HFFc6 (cell line): Measurements from ENCODE around the gene KRT8. TPM values are rescaled to one million over a fixed set of nuclear protein-coding genes. Genes with fewer than 3 reads are reported as not detected.
A peak's percentile ranks its signal among the peaks of the same experiment; 100 is the strongest.

Source experiments
- DNase-seq: peaks from one replicate; pipeline ENCODE4 v3.0.0-alpha.2; 2018
- H3K27ac Mint-ChIP-seq: 2 replicates; pipeline ENCODE4 v1.8.0; 2020; ENCODE audit warnings: mild to moderate bottlenecking, mixed read lengths
- H3K27me3 Mint-ChIP-seq: 2 replicates; pipeline ENCODE4 v1.8.0; 2021; ENCODE audit warnings: mild to moderate bottlenecking, moderate library complexity, mixed read lengths; ENCODE audit not compliant: insufficient read depth
- H3K36me3 Mint-ChIP-seq: 2 replicates; pipeline ENCODE4 v1.8.0; 2021; ENCODE audit warnings: low read depth, mixed read lengths
- H3K4me1 Mint-ChIP-seq: 2 replicates; pipeline ENCODE4 v1.8.0; 2020; ENCODE audit warnings: low read depth, mixed read lengths
- H3K4me3 Mint-ChIP-seq: 2 replicates; pipeline ENCODE4 v1.8.0; 2020; ENCODE audit warnings: mild to moderate bottlenecking, moderate library complexity, mixed read lengths
- H3K9me3 Mint-ChIP-seq: 2 replicates; pipeline ENCODE4 v1.8.0; 2020; ENCODE audit warnings: mild to moderate bottlenecking, mixed read lengths
- total RNA-seq, 6 experiments: library from RNA; stranded (reverse); fragmentation: NEBNext Ultra II Directional; extraction: Animal tissue kit (Norgen Biotek cat#: 25700); gene quantifications; 2 replicates in 1 of 6; 3 replicates in 5 of 6; pipeline ENCODE4 v1.2.3, GENCODE V29; 2021
- TF ChIP-seq, protein P1 (sequence below): fragments of 200-600 bp; sonication (generic); IDR thresholded peaks from 2 replicates; pipeline ENCODE4 v1.5.0; 2021; ENCODE audit warnings: antibody characterized with exemption, mild to moderate bottlenecking

KRT8 gene
- total RNA-seq, 6 experiments from 2014 or later = 41.4 to 50.4 (median 44.8) TPM

GRCh38 chr12:52870361-52871290 lies 34.2 kb downstream of the KRT8 start:
- H3K4me3 Mint-ChIP-seq = peak overlapping the region; percentile 42

GRCh38 chr12:52867642-52868041 lies 37.2 kb downstream of the KRT8 start:
- peaks cover 2% of the 10 kb centered on the region for H3K27me3 Mint-ChIP-seq
- no peak overlapping the region for H3K27ac Mint-ChIP-seq
- no peaks in the 10 kb centered on the region for H3K9me3 Mint-ChIP-seq
- H3K4me1 Mint-ChIP-seq = peaks cover 27% of the 10 kb centered on the region
- H3K36me3 Mint-ChIP-seq = no peaks in the 10 kb centered on the region
- DNase-seq = no peak
- TF ChIP-seq, protein P1, sequence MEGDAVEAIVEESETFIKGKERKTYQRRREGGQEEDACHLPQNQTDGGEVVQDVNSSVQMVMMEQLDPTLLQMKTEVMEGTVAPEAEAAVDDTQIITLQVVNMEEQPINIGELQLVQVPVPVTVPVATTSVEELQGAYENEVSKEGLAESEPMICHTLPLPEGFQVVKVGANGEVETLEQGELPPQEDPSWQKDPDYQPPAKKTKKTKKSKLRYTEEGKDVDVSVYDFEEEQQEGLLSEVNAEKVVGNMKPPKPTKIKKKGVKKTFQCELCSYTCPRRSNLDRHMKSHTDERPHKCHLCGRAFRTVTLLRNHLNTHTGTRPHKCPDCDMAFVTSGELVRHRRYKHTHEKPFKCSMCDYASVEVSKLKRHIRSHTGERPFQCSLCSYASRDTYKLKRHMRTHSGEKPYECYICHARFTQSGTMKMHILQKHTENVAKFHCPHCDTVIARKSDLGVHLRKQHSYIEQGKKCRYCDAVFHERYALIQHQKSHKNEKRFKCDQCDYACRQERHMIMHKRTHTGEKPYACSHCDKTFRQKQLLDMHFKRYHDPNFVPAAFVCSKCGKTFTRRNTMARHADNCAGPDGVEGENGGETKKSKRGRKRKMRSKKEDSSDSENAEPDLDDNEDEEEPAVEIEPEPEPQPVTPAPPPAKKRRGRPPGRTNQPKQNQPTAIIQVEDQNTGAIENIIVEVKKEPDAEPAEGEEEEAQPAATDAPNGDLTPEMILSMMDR = no peak
- H3K4me3 Mint-ChIP-seq = no peak overlapping the region

More at GRCh38 chr12:52870361-52871290, 34.2 kb downstream of the KRT8 start:
- TF ChIP-seq, protein P1 = peak; percentile 94
- peak; percentile 17 for DNase-seq
- peaks cover 53% of the 10 kb centered on the region for H3K4me1 Mint-ChIP-seq
- H3K36me3 Mint-ChIP-seq = no peaks in the 10 kb centered on the region
- no peaks in the 10 kb centered on the region; the same call in none of the 2 replicates for H3K27me3 Mint-ChIP-seq
- H3K27ac Mint-ChIP-seq = peak overlapping the region; percentile 95
- no peaks in the 10 kb centered on the region for H3K9me3 Mint-ChIP-seq

DNA sequence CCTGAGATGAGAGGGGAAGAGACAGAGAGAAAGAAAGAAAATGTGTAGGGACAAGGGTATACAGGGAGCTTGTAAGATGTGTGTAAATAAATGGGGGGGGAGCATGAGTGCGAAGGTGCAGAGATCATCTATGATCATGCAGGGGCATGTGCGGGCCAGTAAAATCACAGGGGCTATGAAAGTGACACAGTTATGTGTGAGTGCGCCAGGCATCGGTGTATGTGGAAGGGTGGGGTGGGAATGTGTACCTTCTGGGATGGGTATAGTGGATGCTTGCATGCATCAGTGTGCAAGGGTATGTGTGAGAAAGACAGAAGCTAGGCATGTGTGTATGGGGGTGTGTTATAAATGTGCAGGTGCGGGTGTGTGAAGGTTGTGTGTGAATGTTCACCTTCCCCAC lies 37.7 kb downstream of the KRT8 start:
- H3K27me3 Mint-ChIP-seq = peaks cover 2% of the 10 kb centered on the region; the same call in 1 of the 2 replicates
- TF ChIP-seq, protein P1 = no peak
- no peak overlapping the region for H3K27ac Mint-ChIP-seq
- no peak overlapping the region for H3K4me3 Mint-ChIP-seq
- peaks cover 22% of the 10 kb centered on the region for H3K4me1 Mint-ChIP-seq
- no peaks in the 10 kb centered on the region for H3K36me3 Mint-ChIP-seq
- no peaks in the 10 kb centered on the region for H3K9me3 Mint-ChIP-seq
- no peak for DNase-seq

- no peaks in the 10 kb centered on the region for H3K9me3 Mint-ChIP-seq
- H3K4me1 Mint-ChIP-seq = peaks cover 8% of the 10 kb centered on the region
- H3K4me3 Mint-ChIP-seq = no peak overlapping the region
- H3K36me3 Mint-ChIP-seq = no peaks in the 10 kb centered on the region
- TF ChIP-seq, protein P1 = peak; percentile 93
- DNase-seq = peak; percentile 62
- H3K27ac Mint-ChIP-seq = no peak overlapping the region
- H3K27me3 Mint-ChIP-seq = peaks cover 3% of the 10 kb centered on the region; the same call in 1 of the 2 replicates
Observed at GRCh38 chr12:52865090-52865944, 39.6 kb downstream of the KRT8 start.

DNA sequence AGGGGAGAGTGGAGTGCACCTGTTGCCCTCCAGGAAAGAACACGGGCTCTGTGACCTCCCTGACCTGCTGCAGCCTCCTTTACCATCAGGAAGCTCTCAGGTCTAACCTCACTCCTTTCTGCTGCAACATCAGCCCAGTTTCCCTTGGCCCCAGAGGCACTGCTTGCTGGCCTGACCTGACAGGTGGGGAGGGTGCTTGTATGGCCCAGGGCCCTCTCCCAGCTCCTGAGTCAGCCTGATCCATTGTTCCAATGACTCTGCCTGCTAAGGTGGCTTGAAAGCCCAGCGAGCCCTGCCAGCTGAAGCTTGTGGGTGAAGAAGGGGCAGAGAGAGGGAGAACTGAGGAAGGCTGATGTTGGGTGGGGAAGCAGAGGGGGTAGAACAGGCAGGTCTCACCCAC lies 42.9 kb downstream of the KRT8 start:
- TF ChIP-seq, protein P1 = no peak
- Mint-ChIP-seq H3K27me3 (peaks cover 5% of the 10 kb centered on the region), H3K4me3 (no peak overlapping the region), H3K9me3 (no peaks in the 10 kb centered on the region), H3K4me1 (peaks cover 13% of the 10 kb centered on the region), H3K27ac (no peak overlapping the region), H3K36me3 (no peaks in the 10 kb centered on the region)
- DNase-seq = no peak
